IgD-negative memory B cell (primary cell): ENCODE results near the gene CDRT15. TPM values are rescaled to one million over a fixed set of nuclear protein-coding genes. Genes with fewer than 3 reads are reported as not detected.
A peak's percentile ranks its signal among the peaks of the same experiment; 100 is the strongest.
"Not testable (repeated sequence)": the region's sequence is repeated elsewhere in the genome, so short reads cannot be mapped to it uniquely, and the experiment has no call there.

Experiments used
- H3K27ac Mint-ChIP-seq, 3 donors: one replicate each; pipeline ENCODE4 v1.8.0; 2020 to 2022; ENCODE audit warnings: mild to moderate bottlenecking in 3 of 3, mixed read lengths in 3 of 3, moderate library complexity in 1 of 3
- H3K27me3 Mint-ChIP-seq: one replicate; pipeline ENCODE4 v1.8.0; 2021; ENCODE audit warnings: mixed read lengths
- H3K36me3 Mint-ChIP-seq: one replicate; pipeline ENCODE4 v1.8.0; 2020; ENCODE audit warnings: mild to moderate bottlenecking, mixed read lengths
- H3K4me1 Mint-ChIP-seq, 3 donors: one replicate each; pipeline ENCODE4 v1.8.0; 2020 to 2022; ENCODE audit warnings: mixed read lengths in 3 of 3, mild to moderate bottlenecking in 1 of 3
- H3K4me3 Mint-ChIP-seq, 4 donors: one replicate each; pipeline ENCODE4 v1.8.0; 2020 to 2022; ENCODE audit warnings: mild to moderate bottlenecking in 4 of 4, mixed read lengths in 4 of 4, moderate library complexity in 3 of 4
- H3K9me3 Mint-ChIP-seq, 3 donors: one replicate each; pipeline ENCODE4 v1.8.0; 2020 to 2021; ENCODE audit warnings: mixed read lengths in 3 of 3, mild to moderate bottlenecking in 1 of 3
- polyA plus RNA-seq: library from polyadenylated mRNA; unstranded; fragments of 300-500 nt; fragmentation: Illumina TruSeq; gene quantifications from one replicate; pipeline ENCODE4 v1.2.3, GENCODE V29; 2021

The CDRT15 gene
- polyA plus RNA-seq, 1 donor from 2014 or later = not detected

DNA sequence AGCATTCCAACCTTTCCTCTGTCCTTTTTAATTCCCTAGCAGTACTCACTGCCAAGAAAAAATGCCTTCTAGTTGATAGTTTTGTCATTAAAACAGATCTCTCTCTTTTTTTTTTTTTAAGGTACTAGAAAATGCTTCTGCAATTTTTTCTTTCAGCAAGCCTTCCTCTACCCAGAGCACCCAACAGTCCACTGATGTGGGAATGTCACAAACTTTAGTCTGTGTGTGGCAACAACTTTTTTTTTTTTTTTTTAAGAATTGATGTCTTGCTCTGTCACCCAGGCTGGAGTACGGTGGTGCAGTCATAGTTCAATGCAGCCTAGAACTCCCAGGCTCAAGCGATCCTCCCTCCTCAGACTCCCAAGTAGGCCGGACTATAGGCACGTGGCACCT is 34.7 kb downstream of the CDRT15 start:
- peaks cover 31% of the 10 kb centered on the region for H3K36me3 Mint-ChIP-seq
- H3K4me3 Mint-ChIP-seq = no peak overlapping the region
- peak overlapping the region in 1 of 3 donors; percentile 78 for H3K27ac Mint-ChIP-seq
- peaks cover 0 to 2% (median 0%) of the 10 kb centered on the region in 3 donors for H3K4me1 Mint-ChIP-seq
- no peaks in the 10 kb centered on the region for H3K9me3 Mint-ChIP-seq
- H3K27me3 Mint-ChIP-seq = peaks cover 2% of the 10 kb centered on the region

DNA sequence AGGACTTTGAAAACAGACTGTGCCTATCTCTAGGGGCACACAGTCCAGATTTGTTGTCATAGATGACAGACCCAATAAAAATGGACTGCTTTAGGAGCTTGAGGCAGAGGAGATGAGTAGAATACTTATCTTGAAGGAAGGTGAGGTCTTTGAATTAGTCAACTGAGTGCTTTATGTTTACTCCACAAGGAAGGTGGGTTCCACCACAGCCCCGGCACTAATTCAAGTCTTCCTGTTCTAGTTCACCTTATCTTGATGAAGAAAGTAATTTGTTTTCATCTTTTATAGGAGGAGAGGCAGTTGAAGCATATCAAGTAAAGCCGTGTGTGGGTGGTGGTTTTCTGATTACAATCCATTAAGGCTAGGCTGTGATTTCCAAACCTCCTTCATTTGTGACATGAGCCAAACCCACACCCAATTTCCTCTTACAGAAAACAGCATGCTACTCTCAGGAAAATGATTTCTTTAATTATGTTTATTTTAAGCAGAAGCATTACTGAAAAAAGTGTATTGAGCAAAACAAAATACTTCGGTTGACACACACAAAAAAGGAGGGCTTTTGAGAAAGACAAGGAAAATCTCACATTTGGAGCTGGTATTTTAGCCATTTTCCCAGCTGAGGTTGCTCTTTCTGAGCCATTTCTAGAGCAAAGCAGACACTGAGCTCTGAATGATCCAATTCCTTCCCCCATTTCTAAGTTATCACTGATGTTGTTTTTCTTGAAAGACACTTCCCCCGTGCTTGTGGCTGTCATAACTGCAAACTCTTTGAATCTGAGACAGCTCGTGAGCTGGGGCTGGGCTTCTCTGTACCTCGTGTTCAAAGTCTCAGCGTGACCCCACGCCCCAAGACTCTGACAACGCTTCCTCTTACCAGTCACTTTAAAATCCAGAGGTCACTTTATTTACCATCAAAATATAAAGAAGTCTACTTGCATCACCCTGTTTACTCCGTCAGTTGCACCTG is 35.4 kb downstream of the CDRT15 start:
- H3K9me3 Mint-ChIP-seq = no peaks in the 10 kb centered on the region
- H3K27me3 Mint-ChIP-seq = peaks cover 5% of the 10 kb centered on the region
- H3K4me3 Mint-ChIP-seq = no peak overlapping the region
- H3K36me3 Mint-ChIP-seq = peaks cover 35% of the 10 kb centered on the region
- H3K27ac Mint-ChIP-seq = peak overlapping the region in 2 of 3 donors; percentile 78 to 87
- peaks cover 0 to 4% (median 3%) of the 10 kb centered on the region in 3 donors for H3K4me1 Mint-ChIP-seq

DNA sequence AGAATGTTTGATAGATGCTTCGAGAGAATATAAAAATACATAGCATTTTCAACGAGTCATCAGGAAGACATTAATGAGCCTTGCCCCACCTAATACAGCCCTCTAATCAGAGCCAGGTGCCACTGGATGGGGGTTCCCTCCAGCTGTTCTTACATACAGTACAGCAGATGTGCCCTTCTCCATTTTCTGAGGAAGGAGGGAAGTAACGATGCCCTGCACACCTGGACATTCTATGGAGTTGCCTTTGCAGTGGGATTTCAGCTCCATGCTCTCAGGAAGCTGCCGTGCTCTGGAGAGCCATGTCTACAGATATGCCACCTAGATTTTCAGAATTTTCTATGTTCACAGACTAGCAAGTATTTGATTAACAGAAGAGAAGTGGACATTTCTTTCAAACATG is 36.3 kb downstream of the CDRT15 start:
- no peak overlapping the region for H3K4me3 Mint-ChIP-seq
- H3K9me3 Mint-ChIP-seq = no peaks in the 10 kb centered on the region
- peaks cover 0 to 8% (median 3%) of the 10 kb centered on the region in 3 donors for H3K4me1 Mint-ChIP-seq
- no peak overlapping the region for H3K27ac Mint-ChIP-seq
- H3K27me3 Mint-ChIP-seq = peaks cover 5% of the 10 kb centered on the region
- H3K36me3 Mint-ChIP-seq = peaks cover 29% of the 10 kb centered on the region

GRCh38 chr17:14199601-14200000 is 37.1 kb downstream of the CDRT15 start:
- H3K27me3 Mint-ChIP-seq = peaks cover 5% of the 10 kb centered on the region
- H3K4me3 Mint-ChIP-seq = no peak overlapping the region
- no peaks in the 10 kb centered on the region for H3K9me3 Mint-ChIP-seq
- H3K36me3 Mint-ChIP-seq = peaks cover 24% of the 10 kb centered on the region
- peak overlapping the region in 2 of 3 donors; percentile 33 to 50 for H3K27ac Mint-ChIP-seq
- peaks cover 0 to 8% (median 3%) of the 10 kb centered on the region in 3 donors for H3K4me1 Mint-ChIP-seq

GRCh38 chr17:14198575-14198974 is 38.1 kb downstream of the CDRT15 start:
- Mint-ChIP-seq H3K36me3 (peaks cover 16% of the 10 kb centered on the region), H3K9me3 (no peaks in the 10 kb centered on the region), H3K4me3 (no peak overlapping the region), H3K27ac (no peak overlapping the region), H3K4me1 (peaks cover 0 to 8% (median 4%) of the 10 kb centered on the region in 3 donors), H3K27me3 (peaks cover 5% of the 10 kb centered on the region)

GRCh38 chr17:14198013-14198412 is 38.6 kb downstream of the CDRT15 start:
- Mint-ChIP-seq H3K4me1 (peaks cover 0 to 10% (median 4%) of the 10 kb centered on the region in 3 donors), H3K36me3 (peaks cover 16% of the 10 kb centered on the region), H3K9me3 (no peaks in the 10 kb centered on the region), H3K27me3 (peaks cover 7% of the 10 kb centered on the region), H3K27ac (peak overlapping the region in 1 of 3 donors; percentile 32), H3K4me3 (no peak overlapping the region)

DNA sequence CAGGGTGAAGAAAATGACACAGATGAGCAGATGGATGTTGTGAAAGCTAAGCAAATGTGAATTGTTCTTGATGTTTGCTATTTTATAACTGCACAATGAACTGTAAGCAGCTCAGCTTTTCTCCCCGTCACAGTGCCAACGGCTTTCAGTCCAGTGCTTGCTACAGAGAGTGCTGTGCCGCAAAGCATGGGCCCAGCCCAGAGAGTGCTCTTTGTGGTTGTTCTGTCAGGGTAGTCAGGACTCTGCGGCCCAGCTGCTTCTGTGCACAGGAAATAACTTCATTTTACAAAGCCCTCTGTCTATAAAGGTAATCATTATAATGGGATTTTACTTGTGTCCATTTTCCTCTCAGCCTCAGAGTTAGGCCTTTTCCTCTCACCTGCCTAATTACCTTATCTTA is 39.1 kb downstream of the CDRT15 start:
- Mint-ChIP-seq H3K36me3 (peaks cover 16% of the 10 kb centered on the region), H3K9me3 (no peaks in the 10 kb centered on the region), H3K27ac (peak overlapping the region in 1 of 3 donors; percentile 32), H3K4me1 (peaks cover 0 to 10% (median 4%) of the 10 kb centered on the region in 3 donors), H3K4me3 (no peak overlapping the region), H3K27me3 (peaks cover 7% of the 10 kb centered on the region)

- Mint-ChIP-seq H3K36me3 (peaks cover 18% of the 10 kb centered on the region), H3K4me3 (no peak overlapping the region), H3K9me3 (no peaks in the 10 kb centered on the region), H3K27me3 (peaks cover 9% of the 10 kb centered on the region), H3K4me1 (peaks cover 4 to 14% (median 8%) of the 10 kb centered on the region in 3 donors), H3K27ac (peak overlapping the region in 1 of 3 donors; percentile 26)
These were observed 39.6 kb downstream of the CDRT15 start for GRCh38 chr17:14197057-14197456.

DNA sequence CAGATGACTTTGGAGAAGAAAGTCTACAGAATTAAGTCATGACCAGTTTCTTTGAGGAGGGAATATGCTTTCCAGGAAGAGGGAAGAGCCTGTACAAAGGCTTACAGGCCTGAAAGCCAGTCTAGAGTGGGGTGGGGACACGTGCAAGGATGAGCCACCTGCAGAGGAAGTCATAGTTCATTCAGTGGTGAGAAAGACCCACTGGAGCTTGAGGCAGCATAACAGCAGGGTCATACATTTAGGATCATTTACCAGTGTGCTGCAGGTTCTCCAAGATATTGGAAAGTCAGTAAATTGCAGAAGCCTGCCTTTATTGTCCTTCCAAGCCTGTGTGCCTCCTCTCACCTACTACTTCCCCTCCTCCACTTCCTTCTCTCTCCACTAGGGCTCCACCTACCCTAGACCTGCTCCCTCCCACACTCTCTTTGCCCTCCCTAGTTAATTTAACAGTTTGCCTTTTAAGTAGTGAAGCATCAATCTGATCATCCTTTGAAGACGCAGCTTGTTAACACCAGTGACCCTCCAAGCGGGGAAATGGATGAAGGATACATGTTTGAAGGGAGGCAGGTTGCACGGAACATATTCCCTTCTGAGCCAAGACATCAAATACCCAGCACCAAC is 40.2 kb downstream of the CDRT15 start:
- H3K9me3 Mint-ChIP-seq = no peaks in the 10 kb centered on the region
- H3K4me3 Mint-ChIP-seq = no peak overlapping the region
- peaks cover 12% of the 10 kb centered on the region for H3K27me3 Mint-ChIP-seq
- H3K36me3 Mint-ChIP-seq = peaks cover 14% of the 10 kb centered on the region
- peak overlapping the region in 1 of 3 donors; percentile 26 for H3K27ac Mint-ChIP-seq
- peaks cover 6 to 15% (median 9%) of the 10 kb centered on the region in 3 donors for H3K4me1 Mint-ChIP-seq

GRCh38 chr17:14192636-14193344 is 43.9 kb downstream of the CDRT15 start:
- Mint-ChIP-seq H3K27me3 (peaks cover 12% of the 10 kb centered on the region), H3K4me1 (peaks cover 14 to 16% (median 16%) of the 10 kb centered on the region in 3 donors), H3K4me3 (peak overlapping the region in 1 of 4 donors; percentile 68), H3K36me3 (peaks cover 15% of the 10 kb centered on the region)
- H3K9me3 Mint-ChIP-seq, H3K27ac Mint-ChIP-seq: not testable (repeated sequence)

GRCh38 chr17:14192039-14192438 is 44.6 kb downstream of the CDRT15 start:
- not testable (repeated sequence) for H3K27ac Mint-ChIP-seq, H3K9me3 Mint-ChIP-seq
- H3K36me3 Mint-ChIP-seq = peaks cover 15% of the 10 kb centered on the region
- peaks cover 10% of the 10 kb centered on the region for H3K27me3 Mint-ChIP-seq
- peaks cover 14 to 16% (median 16%) of the 10 kb centered on the region in 3 donors for H3K4me1 Mint-ChIP-seq
- peak overlapping the region in 2 of 4 donors; percentile 3 to 63 for H3K4me3 Mint-ChIP-seq

- H3K27me3 Mint-ChIP-seq, H3K4me3 Mint-ChIP-seq, H3K27ac Mint-ChIP-seq, H3K9me3 Mint-ChIP-seq: not testable (repeated sequence)
- H3K4me1 Mint-ChIP-seq = peaks cover 13 to 16% (median 13%) of the 10 kb centered on the region in 3 donors
- peaks cover 11% of the 10 kb centered on the region for H3K36me3 Mint-ChIP-seq
These were observed 45.2 kb downstream of the CDRT15 start for GRCh38 chr17:14191469-14191868.

DNA sequence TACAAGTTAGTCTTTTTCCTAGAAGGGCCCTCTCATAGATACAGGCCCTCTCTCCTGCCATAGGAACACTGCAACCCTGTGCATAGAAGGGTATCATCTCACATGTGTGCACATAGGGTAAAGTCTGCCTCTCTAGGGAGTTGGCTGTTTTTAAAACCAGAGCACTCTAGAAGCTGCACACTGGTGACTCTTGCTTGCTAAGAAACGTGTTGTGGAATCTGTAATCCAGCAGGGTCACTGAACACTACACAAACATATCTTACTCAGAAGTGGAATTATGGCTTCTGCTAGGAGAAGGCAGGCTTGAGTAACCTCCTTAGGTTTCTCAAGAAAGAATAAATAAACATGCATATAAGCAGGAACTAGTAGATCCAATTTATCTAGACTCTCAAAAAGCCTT is 45.9 kb downstream of the CDRT15 start:
- Mint-ChIP-seq H3K36me3 (peaks cover 13% of the 10 kb centered on the region), H3K4me1 (peaks cover 8 to 16% (median 13%) of the 10 kb centered on the region in 3 donors)
- not testable (repeated sequence) for H3K9me3 Mint-ChIP-seq, H3K27me3 Mint-ChIP-seq, H3K4me3 Mint-ChIP-seq, H3K27ac Mint-ChIP-seq

DNA sequence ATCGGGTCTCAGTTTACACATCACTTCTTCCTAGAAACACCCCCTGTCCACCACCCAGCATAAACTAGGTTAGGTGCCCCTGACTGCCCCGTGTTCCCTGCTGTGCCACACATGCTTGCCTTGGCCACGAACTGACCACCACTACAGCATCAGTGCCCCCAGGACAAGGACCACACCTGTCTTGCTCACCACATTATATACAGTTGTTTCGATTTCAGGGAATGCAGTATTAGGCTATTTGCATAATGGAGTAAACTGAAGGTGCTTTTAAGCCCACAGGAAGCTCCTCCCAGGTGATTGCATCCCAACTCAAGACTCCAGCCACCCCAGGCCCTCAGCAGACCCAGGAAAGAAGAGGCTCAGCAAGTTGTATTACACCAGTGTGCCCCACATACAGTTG is 50.2 kb downstream of the CDRT15 start:
- peaks cover 1 to 10% (median 7%) of the 10 kb centered on the region in 3 donors for H3K4me1 Mint-ChIP-seq
- H3K27me3 Mint-ChIP-seq, H3K9me3 Mint-ChIP-seq, H3K27ac Mint-ChIP-seq: not testable (repeated sequence)
- peak overlapping the region in 1 of 4 donors; percentile 58 for H3K4me3 Mint-ChIP-seq
- H3K36me3 Mint-ChIP-seq = peaks cover 16% of the 10 kb centered on the region
